SK-N-SH (cell line): ENCODE results near the gene SCAPER. TPM values are rescaled to one million over a fixed set of nuclear protein-coding genes. Genes with fewer than 3 reads are reported as not detected.

ENCODE experiments used
- CTCF ChIA-PET: fragments of 300-600, 350-600 bp; formaldehyde crosslinking; extraction: SDS; loops from one replicate; lab custom pipeline; 2021; lab: Yijun Ruan, JAX
- POLR2A ChIA-PET: fragments of 350-600 bp; sonication (Branson Sonifier 250); formaldehyde crosslinking; extraction: SDS; loops from one replicate; lab custom pipeline; 2020; ENCODE audit warnings: antibody characterized with exemption, inconsistent platforms; lab: Yijun Ruan, JAX
- DNase-seq: peaks from one replicate; pipeline ENCODE4 v3.0.0; 2012
- H2AFZ ChIP-seq: fragments of 200-600 bp; sonication (generic); 2 replicates; pipeline ENCODE4 v1.8.1; 2016; ENCODE audit warnings: antibody characterized with exemption, mild to moderate bottlenecking, low read depth
- H3F3A ChIP-seq: fragments of 200-600 bp; sonication (generic); replicated peaks from 2 replicates; pipeline ENCODE3; 2016; ENCODE audit warnings: antibody characterized with exemption, mild to moderate bottlenecking; ENCODE audit not compliant: insufficient read depth
- H3K27ac ChIP-seq, 2 experiments: fragments of 200-500 bp in 1 of 2; fragments of 200-600 bp in 1 of 2; sonication (Bioruptor generic) in 1 of 2; sonication (generic), shearing (Covaris generic) in 1 of 2; 2 replicates each; pipeline versions ENCODE4 v1.5.1 to v1.6.1; 2014 to 2016; ENCODE audit warnings: low read depth in 2 of 2, inconsistent platforms in 1 of 2, low read length in 1 of 2, mild to moderate bottlenecking in 1 of 2, mixed read lengths in 1 of 2
- H3K27me3 ChIP-seq: fragments of 200-600 bp; sonication (generic), shearing (Covaris generic); 2 replicates; pipeline ENCODE4 v1.6.1; 2016; ENCODE audit warnings: mixed run types; ENCODE audit not compliant: insufficient read depth
- H3K36me3 ChIP-seq, 2 experiments: fragments of 200-500 bp in 1 of 2; fragments of 200-600 bp in 1 of 2; sonication (Bioruptor generic) in 1 of 2; sonication (generic) in 1 of 2; replicated peaks in 1 of 2; 2 replicates each; pipeline versions ENCODE3 to v1.5.1; 2014 to 2016; ENCODE audit warnings: low read length in 1 of 2, mild to moderate bottlenecking in 1 of 2; ENCODE audit not compliant: insufficient read depth in 2 of 2, control insufficient read depth in 1 of 2
- H3K4me1 ChIP-seq, 2 experiments: fragments of 200-500 bp in 1 of 2; fragments of 200-600 bp in 1 of 2; sonication (Bioruptor generic) in 1 of 2; sonication (generic), shearing (Covaris generic) in 1 of 2; 2 replicates each; pipeline versions ENCODE4 v1.5.1 to v1.6.1; 2014 to 2016; ENCODE audit warnings: low read depth in 1 of 2, low read length in 1 of 2, mixed run types in 1 of 2; ENCODE audit not compliant: insufficient read depth in 2 of 2, control insufficient read depth in 1 of 2
- H3K4me2 ChIP-seq: fragments of 200-600 bp; sonication (generic), shearing (Covaris generic); 2 replicates; pipeline ENCODE4 v1.6.1; 2017; ENCODE audit warnings: mixed run types
- H3K4me3 ChIP-seq, 2 experiments: fragments of 200-500 bp in 1 of 2; fragments of 200-600 bp in 1 of 2; sonication (Bioruptor generic) in 1 of 2; sonication (generic), shearing (Covaris generic) in 1 of 2; 2 replicates each; pipeline versions ENCODE4 v1.5.1 to v1.8.1; 2014 to 2016; ENCODE audit warnings: low read depth in 2 of 2, inconsistent platforms in 1 of 2, low read length in 1 of 2, mild to moderate bottlenecking in 1 of 2, mixed read lengths in 1 of 2, moderate library complexity in 1 of 2
- H3K79me2 ChIP-seq: fragments of 200-600 bp; sonication (generic); 2 replicates; pipeline ENCODE4 v1.8.1; 2017; ENCODE audit warnings: mild to moderate bottlenecking; ENCODE audit not compliant: insufficient read depth
- H3K9ac ChIP-seq: fragments of 200-600 bp; sonication (generic); 2 replicates; pipeline ENCODE4 v1.6.1; 2017; ENCODE audit warnings: mixed run types
- H3K9me2 ChIP-seq: fragments of 200-600 bp; sonication (generic); 2 replicates; pipeline ENCODE4 v1.6.1; 2017; ENCODE audit warnings: mixed run types
- H3K9me3 ChIP-seq: fragments of 200-600 bp; sonication (generic); 2 replicates; pipeline ENCODE4 v1.6.1; 2017; ENCODE audit warnings: mixed run types, mild to moderate bottlenecking, moderate library complexity
- H4K20me1 ChIP-seq: fragments of 200-600 bp; sonication (generic); 2 replicates; pipeline ENCODE4 v1.6.1; 2017; ENCODE audit warnings: mild to moderate bottlenecking, mixed run types; ENCODE audit not compliant: insufficient read depth
- EP300 ChIP-seq, 2 experiments: IDR thresholded peaks; 2 replicates each; pipeline versions ENCODE4 v1.4.0 to v1.6.1; 2012; ENCODE audit warnings: borderline replicate concordance in 1 of 2, low read depth in 1 of 2, low read length in 1 of 2
- GABPA ChIP-seq: IDR thresholded peaks from 2 replicates; pipeline ENCODE4 v1.4.0; 2012; ENCODE audit warnings: low read depth, mild to moderate bottlenecking
- IRF3 ChIP-seq: fragments of 150-350 bp; IDR thresholded peaks from 2 replicates; pipeline ENCODE4 v1.6.1; 2016; ENCODE audit warnings: mild to moderate bottlenecking, low read depth, low read length
- MAX ChIP-seq: IDR thresholded peaks from 2 replicates; pipeline ENCODE4 v1.4.0; 2012; ENCODE audit warnings: low read depth
- MEF2A ChIP-seq: IDR thresholded peaks from 2 replicates; pipeline ENCODE4 v1.4.0; 2012; ENCODE audit warnings: low read depth, borderline replicate concordance
- MXI1 ChIP-seq: IDR thresholded peaks from 2 replicates; pipeline ENCODE4 v1.6.1; 2012; ENCODE audit warnings: mild to moderate bottlenecking, low read depth, low read length, improper control_type of control experiment
- PBX3 ChIP-seq: IDR thresholded peaks from 2 replicates; pipeline ENCODE4; 2012
- POLR2AphosphoS5 ChIP-seq: IDR thresholded peaks from 2 replicates; pipeline ENCODE4 v1.6.1; 2012; ENCODE audit warnings: low read depth, low read length
- RCOR1 ChIP-seq: fragments of 150-350 bp; IDR thresholded peaks from 2 replicates; pipeline ENCODE4 v1.6.1; 2017; ENCODE audit warnings: antibody characterized with exemption, low read length
- SMC3 ChIP-seq: IDR thresholded peaks from 2 replicates; pipeline ENCODE4 v1.6.1; 2012; ENCODE audit warnings: low read depth, low read length, improper control_type of control experiment
- TAF1 ChIP-seq: IDR thresholded peaks from 2 replicates; pipeline ENCODE4 v1.6.1; 2012; ENCODE audit warnings: low read depth, mild to moderate bottlenecking, low read length, moderate library complexity, borderline replicate concordance
- TEAD4 ChIP-seq: IDR thresholded peaks from 2 replicates; pipeline ENCODE4 v1.4.0; 2012; ENCODE audit warnings: mild to moderate bottlenecking, borderline replicate concordance; ENCODE audit not compliant: insufficient read depth
- USF1 ChIP-seq: IDR thresholded peaks from 2 replicates; pipeline ENCODE4 v1.4.0; 2012; ENCODE audit warnings: low read depth, borderline replicate concordance
- ZBTB33 ChIP-seq: IDR thresholded peaks from 2 replicates; pipeline ENCODE4 v1.4.0; 2012; ENCODE audit warnings: low read depth, borderline replicate concordance
- WGBS: methylation state at CpG from one replicate; pipeline ENCODE4 v1.1.6; 2017; ENCODE audit warnings: low lambda C conversion rate; 5-methylcytosine and 5-hydroxymethylcytosine counted together
- polyA plus RNA-seq, 3 experiments: library from polyadenylated mRNA; depleted of rRNA; stranded (reverse); fragments of >200 nt; gene quantifications; 2 replicates each; pipeline ENCODE4 v1.2.3, GENCODE V29; 2012

SCAPER gene
- polyA plus RNA-seq, 1 of the 3 experiments (the other 2 are of a cell fraction): 1.8 TPM

GRCh38 chr15:76839173-76839572 is 66.0 kb downstream of the SCAPER start:
- ChIA-PET POLR2A (no interaction called here), CTCF (interaction anchor here (1.5 to 1.6 kb wide), 2 partner anchors 650 to 700 kb away, joined by 3 to 5 read pairs; no protein-coding TSS in a partner anchor)
- Histone ChIP-seq H3K27ac (no peak overlapping the region), H3F3A (no peaks in the 10 kb centered on the region), H3K9me2 (no peaks in the 10 kb centered on the region), H3K79me2 (no peaks in the 10 kb centered on the region), H3K4me3 (no peak overlapping the region), H2AFZ (no peak overlapping the region), H3K9ac (no peak overlapping the region), H3K4me1 (peaks cover 0 to 7% of the 10 kb centered on the region in 2 experiments; a peak in 2 of 4 replicates), H3K4me2 (no peak overlapping the region), H4K20me1 (no peaks in the 10 kb centered on the region), H3K9me3 (no peaks in the 10 kb centered on the region), H3K36me3 (no peaks in the 10 kb centered on the region), H3K27me3 (no peaks in the 10 kb centered on the region)
- no peak for TF ChIP-seq PBX3
- TF ChIP-seq TEAD4: no peak
- no peak for TF ChIP-seq MXI1
- no peak for DNase-seq
- WGBS: 89% methylated on average over 3 of the region's 3 CpGs

GRCh38 chr15:76837474-76837873 is 67.7 kb downstream of the SCAPER start:
- no peaks in the 10 kb centered on the region for H3K9me2 ChIP-seq
- DNase-seq: no peak
- H3K4me3 ChIP-seq: no peak overlapping the region
- TF ChIP-seq MEF2A (no peak), GABPA (no peak), ZBTB33 (no peak), MAX (no peak), IRF3 (no peak), POLR2AphosphoS5 (no peak), TAF1 (no peak), EP300 (IDR thresholded peaks at IDR 0.05; ENCODE audit: borderline replicate concordance in 1 of 2, low read depth in 1 of 2, low read length in 1 of 2) (no peak), MXI1 (no peak), RCOR1 (no peak), SMC3 (no peak), USF1 (no peak)
- H3K4me1 ChIP-seq: no peaks in the 10 kb centered on the region; a peak in 1 of 4 replicates
- no peak overlapping the region for H3K4me2 ChIP-seq
- POLR2A ChIA-PET: no interaction called here
- H3K79me2 ChIP-seq: no peaks in the 10 kb centered on the region; the same call in 1 of the 2 replicates
- no peaks in the 10 kb centered on the region for H4K20me1 ChIP-seq
- 76% methylated on average over 6 of the region's 6 CpGs for WGBS
- no peaks in the 10 kb centered on the region for H3F3A ChIP-seq
- no peaks in the 10 kb centered on the region for H3K9me3 ChIP-seq
- H3K36me3 ChIP-seq: no peaks in the 10 kb centered on the region
- H3K27me3 ChIP-seq: no peaks in the 10 kb centered on the region
- CTCF ChIA-PET: interaction anchor here (1.1 to 1.6 kb wide), 2 partner anchors 350 to 698 kb away, joined by 3 read pairs; no protein-coding TSS in a partner anchor
- H3K27ac ChIP-seq: no peak overlapping the region
- H3K9ac ChIP-seq: no peak overlapping the region
- no peak overlapping the region for H2AFZ ChIP-seq
